Activated CD4-positive, alpha-beta T cell treated with anti-CD3 and anti-CD28 coated beads, Interleukin-2, amount 50 U/mL, for 48 hours (primary cell): ENCODE data around the gene CETN1.
A peak's percentile ranks its signal among the peaks of the same experiment; 100 is the strongest.

Experiments
- DNase-seq, 2 experiments: peaks; one replicate each; pipeline ENCODE4 v3.0.0-alpha.2; 2020

The CETN1 gene

GRCh38 chr18:623761-624620 is 43.8 kb downstream of the CETN1 start:
- peak; percentile 68 to 76 for DNase-seq

- DNase-seq, result no peak
Measured at GRCh38 chr18:627231-627630, 47.1 kb downstream of the CETN1 start.

- peak in 1 of 2 experiments; percentile 8 for DNase-seq
Measured at GRCh38 chr18:629269-630150, 49.3 kb downstream of the CETN1 start.

- no peak for DNase-seq
Measured at GRCh38 chr18:631560-631959, 51.4 kb downstream of the CETN1 start.
